ENCODE measurements around the gene KIF25. TPM values are rescaled to one million over a fixed set of nuclear protein-coding genes. Genes with fewer than 3 reads are reported as not detected.

The KIF25 gene
- total and polyA plus RNA-seq, 8 donors, result 0.31 to 0.37 (median 0.33) TPM; not detected in 5

GRCh38 chr6:168033791-168034190 lies 36.3 kb downstream of the KIF25 start:
- no peaks in the 10 kb centered on the region for H3K36me3 ChIP-seq
- H3K27ac ChIP-seq, result peak overlapping the region in 1 of 5 donors; percentile 78
- TF ChIP-seq POLR2A (IDR thresholded peaks at IDR 0.05), result no peak
- no peak for TF ChIP-seq EP300 (IDR thresholded peaks at IDR 0.05)
- TF ChIP-seq POLR2AphosphoS5 (IDR thresholded peaks at IDR 0.05), result no peak
- TF ChIP-seq CTCF (IDR thresholded peaks at IDR 0.05), result no peak
- no peak overlapping the region for H3K4me3 ChIP-seq
- peaks cover 0 to 9% (median 6%) of the 10 kb centered on the region in 4 donors for H3K9me3 ChIP-seq
- peaks cover 7 to 18% (median 8%) of the 10 kb centered on the region in 4 donors for H3K4me1 ChIP-seq
- intact Hi-C loops (cut with DNase I; ENCODE audit: low total_unique reads), result no loop called here
- DNase-seq, result no peak
- H3K27me3 ChIP-seq, result no peaks in the 10 kb centered on the region
- WGBS, 5 donors, result 91 to 95% (median 94%) methylated on average over 12 of the region's 12 CpGs

GRCh38 chr6:168034537-168034936 lies 37.1 kb downstream of the KIF25 start:
- intact Hi-C loops (cut with DNase I; ENCODE audit: low total_unique reads), result no loop called here
- Histone ChIP-seq H3K27me3 (no peaks in the 10 kb centered on the region), H3K4me1 (peaks cover 7 to 18% (median 8%) of the 10 kb centered on the region in 4 donors), H3K9me3 (peaks cover 1 to 15% (median 13%) of the 10 kb centered on the region in 4 donors), H3K27ac (peak overlapping the region; percentile 65 to 79 (median 74)), H3K4me3 (no peak overlapping the region), H3K36me3 (no peaks in the 10 kb centered on the region)
- 83 to 95% (median 91%) methylated on average over 18 of the region's 18 CpGs for WGBS, 5 donors
- DNase-seq, result no peak
- TF ChIP-seq CTCF (IDR thresholded peaks at IDR 0.05), result no peak
- TF ChIP-seq POLR2A (IDR thresholded peaks at IDR 0.05), result no peak
- TF ChIP-seq POLR2AphosphoS5 (IDR thresholded peaks at IDR 0.05), result no peak
- TF ChIP-seq EP300 (IDR thresholded peaks at IDR 0.05), result no peak

- intact Hi-C loops (cut with DNase I; ENCODE audit: low total_unique reads), result no loop called here
- no peak for TF ChIP-seq POLR2A (IDR thresholded peaks at IDR 0.05)
- TF ChIP-seq POLR2AphosphoS5 (IDR thresholded peaks at IDR 0.05), result peak in 2 of 3 donors; percentile 38 to 64
Measured at GRCh38 chr6:168035098-168035660, 37.7 kb downstream of the KIF25 start.

GRCh38 chr6:168035661-168036545 lies 38.4 kb downstream of the KIF25 start:
- intact Hi-C loops (cut with DNase I; ENCODE audit: low total_unique reads), result no loop called here
- H3K9me3 ChIP-seq, result peaks cover 8 to 29% (median 25%) of the 10 kb centered on the region in 4 donors

More at GRCh38 chr6:168035098-168035660, 37.7 kb downstream of the KIF25 start:
- peaks cover 8 to 21% (median 19%) of the 10 kb centered on the region in 4 donors for H3K9me3 ChIP-seq
- peak overlapping the region; percentile 26 to 39 (median 38) for H3K4me3 ChIP-seq
- H3K27me3 ChIP-seq, result no peaks in the 10 kb centered on the region
- WGBS, 5 donors, result 15 to 62% (median 25%) methylated on average over 26 to 45 of the region's 45 CpGs
- peak overlapping the region; percentile 65 to 79 (median 74) for H3K27ac ChIP-seq
- DNase-seq, result peak; percentile 45 to 92
- H3K4me1 ChIP-seq, result peaks cover 7 to 18% (median 8%) of the 10 kb centered on the region in 4 donors
- no peaks in the 10 kb centered on the region for H3K36me3 ChIP-seq

GRCh38 chr6:168037242-168037641 lies 39.8 kb downstream of the KIF25 start:
- no peak for DNase-seq
- WGBS, 5 donors, result 58 to 82% (median 73%) methylated on average over 6 of the region's 6 CpGs
- Histone ChIP-seq H3K27ac (peak overlapping the region in 2 of 5 donors; percentile 78 to 79), H3K9me3 (peaks cover 8 to 39% (median 29%) of the 10 kb centered on the region in 4 donors), H3K36me3 (no peaks in the 10 kb centered on the region), H3K27me3 (no peaks in the 10 kb centered on the region), H3K4me1 (peaks cover 7 to 18% (median 8%) of the 10 kb centered on the region in 4 donors), H3K4me3 (no peak overlapping the region)
- TF ChIP-seq CTCF (IDR thresholded peaks at IDR 0.05) (no peak), POLR2AphosphoS5 (IDR thresholded peaks at IDR 0.05) (peak in 1 of 3 donors; percentile 6), POLR2A (IDR thresholded peaks at IDR 0.05) (no peak), EP300 (IDR thresholded peaks at IDR 0.05) (peak; percentile 37)
- intact Hi-C loops (cut with DNase I; ENCODE audit: low total_unique reads), result no loop called here

More at GRCh38 chr6:168035661-168036545, 38.4 kb downstream of the KIF25 start:
- 17 to 53% (median 24%) methylated on average over 29 of the region's 29 CpGs for WGBS, 5 donors
- peak in 1 of 3 donors; percentile 12 for TF ChIP-seq POLR2AphosphoS5 (IDR thresholded peaks at IDR 0.05)
- TF ChIP-seq POLR2A (IDR thresholded peaks at IDR 0.05), result no peak
- H3K27ac ChIP-seq, result peak overlapping the region; percentile 65 to 79 (median 74)
- peak overlapping the region; percentile 26 to 39 (median 38) for H3K4me3 ChIP-seq
- H3K36me3 ChIP-seq, result no peaks in the 10 kb centered on the region
- no peaks in the 10 kb centered on the region for H3K27me3 ChIP-seq
- peak in 1 of 2 donors; percentile 43 for DNase-seq
- peaks cover 7 to 18% (median 8%) of the 10 kb centered on the region in 4 donors for H3K4me1 ChIP-seq
